NCI-H69 (cell line): Measurements from ENCODE around the gene MRTFA.
"Not testable (repeated sequence)": the region's sequence is repeated elsewhere in the genome, so short reads cannot be mapped to it uniquely, and the experiment has no call there.

Experiments used
- DNase-seq: peaks from one replicate; lab custom pipeline; 2025; lab: John Stamatoyannopoulos, UW

Gene MRTFA

DNA sequence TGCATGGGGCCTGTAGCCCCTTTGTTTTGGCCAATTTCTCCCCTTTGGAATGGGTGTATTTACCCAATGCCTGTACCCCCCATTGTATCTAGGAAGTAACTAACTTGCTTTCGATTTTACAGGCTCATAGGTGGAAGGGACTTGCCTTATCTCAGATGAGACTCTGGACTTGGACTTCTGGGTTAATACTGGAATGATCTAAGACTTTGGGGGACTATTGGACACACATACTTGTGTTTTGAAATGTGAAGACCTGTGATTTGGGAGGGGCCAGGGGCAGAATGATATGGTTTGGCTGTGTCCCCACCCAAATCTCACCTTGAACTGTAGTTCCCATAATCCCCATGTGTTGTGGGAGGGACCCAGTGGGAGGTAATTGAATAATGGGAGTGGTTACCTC is 82.5 kb downstream of the MRTFA start:
- DNase-seq, result not testable (repeated sequence)

DNA sequence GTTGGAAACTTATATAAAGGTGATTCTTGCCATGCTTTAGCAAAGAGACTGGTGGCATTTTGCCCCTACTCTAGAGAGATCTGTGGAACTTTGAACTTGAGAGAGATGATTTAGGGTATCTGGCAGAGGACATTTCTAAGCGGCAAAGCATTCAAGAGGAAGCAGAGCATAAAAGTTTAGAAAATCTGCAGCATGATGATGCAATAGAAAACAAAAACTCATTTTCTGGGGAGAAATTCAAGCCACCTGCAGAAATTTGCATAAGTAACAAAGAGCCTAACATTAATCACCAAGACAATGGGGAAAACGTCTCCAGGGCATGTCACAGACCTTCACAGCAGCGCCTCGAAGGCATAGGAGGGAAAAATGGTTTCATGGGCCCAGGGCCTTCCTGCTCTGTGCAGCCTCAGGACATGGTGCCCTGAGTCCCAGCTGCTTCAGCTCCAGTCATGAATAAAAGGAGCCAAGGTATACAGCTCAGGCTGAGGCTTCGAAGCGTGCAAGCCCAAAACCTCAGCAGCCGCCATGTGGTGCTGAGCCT is 83.4 kb downstream of the MRTFA start:
- no peak for DNase-seq

GRCh38 chr22:40552070-40552469 is 84.4 kb downstream of the MRTFA start:
- DNase-seq, result no peak

GRCh38 chr22:40547729-40548143 is 88.8 kb downstream of the MRTFA start:
- DNase-seq, result no peak

DNA sequence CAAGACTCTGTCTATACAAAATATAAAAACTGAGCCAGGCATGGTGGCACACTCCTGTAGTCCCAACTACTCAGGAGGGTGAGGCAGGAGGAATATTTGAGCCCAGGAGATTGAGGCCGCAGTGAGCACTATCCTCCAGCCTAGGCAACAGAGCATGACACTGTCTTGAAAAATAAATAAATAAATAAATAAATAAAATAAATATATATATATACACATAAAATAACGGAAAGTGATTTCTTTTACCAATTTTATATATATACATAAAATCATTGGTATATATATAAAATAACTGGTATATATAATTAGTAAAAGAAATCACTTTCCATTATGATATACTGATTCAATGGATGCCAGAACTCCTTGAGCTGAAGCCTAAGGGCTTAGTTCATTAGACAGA is 91.8 kb downstream of the MRTFA start:
- no peak for DNase-seq

- DNase-seq, result no peak
Observed at GRCh38 chr22:40542821-40543540, 93.5 kb downstream of the MRTFA start.

DNA sequence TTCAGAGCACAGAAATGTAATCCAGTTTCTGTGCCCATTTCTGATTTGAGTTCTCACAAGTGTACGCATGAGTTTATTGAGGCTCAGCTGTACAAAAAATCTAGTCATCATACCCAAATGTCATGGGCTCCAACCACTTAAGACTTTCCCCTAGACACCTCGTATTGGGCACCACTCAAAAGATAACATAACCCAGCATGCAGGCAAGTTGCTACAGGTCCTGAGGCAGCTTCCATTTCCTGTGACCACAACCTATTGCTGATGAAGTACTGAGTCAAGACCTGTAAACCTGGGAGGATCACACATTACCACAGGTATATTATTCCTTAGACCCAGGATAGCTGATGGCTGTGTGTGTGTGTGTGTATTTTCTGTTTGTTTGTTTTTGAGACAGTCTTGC is 95.2 kb downstream of the MRTFA start:
- DNase-seq, result peak; percentile 59

DNA sequence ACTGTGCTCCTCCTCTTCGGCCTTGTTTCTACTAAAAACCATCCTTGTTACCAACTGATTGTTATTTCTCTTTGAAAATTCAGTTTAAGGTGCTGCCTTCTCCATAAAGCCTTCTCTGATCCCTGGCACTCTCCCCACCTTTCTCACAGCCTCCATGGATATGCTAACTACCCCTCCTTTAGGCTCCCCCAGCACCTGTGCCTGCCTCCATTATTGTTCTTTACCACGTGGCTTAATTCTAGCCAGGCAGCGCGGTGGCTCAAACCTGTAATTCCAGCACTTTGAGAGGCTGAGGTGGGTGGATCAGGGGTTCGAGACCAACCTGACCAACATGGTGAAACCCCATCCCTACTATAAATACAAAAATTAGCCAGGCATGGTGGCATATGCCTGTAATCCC is 96.3 kb downstream of the MRTFA start:
- DNase-seq, result no peak

GRCh38 chr22:40536149-40536548 is 100.4 kb downstream of the MRTFA start:
- DNase-seq, result not testable (repeated sequence)

DNA sequence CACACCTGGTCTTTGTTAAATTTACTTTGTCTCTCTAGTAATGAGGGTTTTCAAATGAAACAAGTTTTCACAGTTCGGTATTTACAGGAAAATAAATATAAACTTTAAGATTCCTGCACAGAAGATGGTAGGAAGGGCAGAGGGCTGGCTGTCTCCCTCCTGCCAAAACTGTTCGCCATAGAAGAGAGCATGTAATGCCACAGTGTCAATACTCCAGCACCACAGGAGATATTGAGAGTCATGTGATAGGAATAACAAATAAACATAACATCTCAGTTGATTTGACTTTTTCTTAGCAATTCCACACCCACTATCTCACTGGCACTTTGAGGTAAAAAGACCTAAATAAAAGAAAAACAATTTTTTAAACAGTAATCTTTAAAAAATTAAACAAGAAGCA is 100.9 kb downstream of the MRTFA start:
- peak; percentile 14 for DNase-seq

DNA sequence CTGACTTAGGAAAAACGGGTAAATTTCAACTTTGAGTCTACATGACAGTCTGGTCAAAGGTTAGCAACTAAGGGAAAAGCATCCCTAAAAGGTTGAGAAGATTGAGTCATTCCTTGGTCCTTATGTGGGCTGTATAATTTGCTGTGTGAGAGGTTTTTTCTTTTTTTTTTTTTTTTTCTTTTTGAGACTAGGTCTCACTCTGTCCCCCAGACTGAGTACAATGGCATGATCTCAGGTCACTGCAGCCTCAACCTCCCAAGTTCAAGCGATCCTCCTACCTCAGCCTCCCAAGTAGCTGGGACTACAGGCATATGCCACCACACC is 101.4 kb downstream of the MRTFA start:
- DNase-seq, result no peak

GRCh38 chr22:40534379-40535188 is 101.9 kb downstream of the MRTFA start:
- peak; percentile 17 for DNase-seq

- DNase-seq, result peak; percentile 44
Observed at GRCh38 chr22:40533712-40534378, 102.7 kb downstream of the MRTFA start.

DNA sequence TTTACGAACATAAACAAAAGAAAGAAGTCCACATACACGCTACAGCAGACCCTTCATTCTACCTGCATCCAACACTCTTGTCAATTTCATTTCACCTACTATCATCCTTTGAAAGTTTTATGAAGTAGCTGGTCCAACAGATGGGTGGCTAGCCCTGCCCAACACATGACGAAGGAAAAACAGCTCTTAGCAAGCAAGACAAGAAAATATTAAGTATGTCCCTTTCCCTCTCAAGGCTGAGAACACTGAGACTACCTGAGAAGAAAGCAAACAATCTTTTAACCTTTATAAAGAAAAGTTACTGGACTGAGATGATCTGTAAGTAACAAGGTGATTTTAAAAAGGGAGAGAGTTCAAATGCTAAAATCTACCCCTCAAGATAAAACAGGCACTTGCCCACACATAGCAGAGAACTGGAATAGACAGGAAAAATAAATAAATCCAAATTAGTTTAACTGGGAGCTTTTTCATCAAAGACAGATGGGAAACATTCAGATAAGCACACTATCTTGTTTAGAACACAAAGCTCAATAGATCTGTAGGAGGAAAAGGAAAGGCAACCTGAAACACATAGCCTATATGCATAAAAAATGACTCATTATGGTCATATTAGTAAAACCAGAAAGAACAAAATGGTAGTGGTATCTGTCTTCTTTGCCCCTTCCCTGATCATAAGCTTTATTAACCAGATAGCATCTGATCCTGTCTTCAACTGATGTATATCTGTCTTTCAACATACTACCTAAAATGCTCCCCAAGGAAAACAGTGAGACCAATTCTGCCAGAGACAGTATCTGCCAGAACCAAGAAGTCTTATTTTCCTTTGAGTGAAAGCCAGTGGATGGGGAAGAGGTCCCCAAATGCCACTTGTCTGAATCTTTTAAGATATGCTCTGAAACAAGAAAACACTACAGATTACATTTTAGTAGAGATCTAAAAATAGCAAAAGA is 104.3 kb downstream of the MRTFA start:
- no peak for DNase-seq

DNA sequence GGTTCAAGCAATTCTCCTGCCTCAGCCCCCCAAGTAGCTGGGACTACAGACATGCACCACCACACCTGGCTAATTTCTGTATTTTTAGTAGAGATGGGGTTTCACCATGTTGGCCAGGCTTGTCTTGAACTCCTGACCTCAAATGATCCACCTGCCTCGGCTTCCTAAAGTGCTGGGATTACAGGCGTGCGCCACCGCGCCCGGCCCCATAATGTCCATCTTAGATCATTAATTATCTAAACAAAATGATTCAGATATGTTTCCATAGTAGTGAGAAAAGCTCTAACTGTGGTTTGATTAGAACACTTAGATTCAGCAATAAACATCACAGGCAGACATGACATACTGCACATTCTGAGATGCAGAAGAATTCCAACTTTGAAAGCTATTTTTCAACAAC is 106.1 kb downstream of the MRTFA start:
- DNase-seq, result not testable (repeated sequence)

DNA sequence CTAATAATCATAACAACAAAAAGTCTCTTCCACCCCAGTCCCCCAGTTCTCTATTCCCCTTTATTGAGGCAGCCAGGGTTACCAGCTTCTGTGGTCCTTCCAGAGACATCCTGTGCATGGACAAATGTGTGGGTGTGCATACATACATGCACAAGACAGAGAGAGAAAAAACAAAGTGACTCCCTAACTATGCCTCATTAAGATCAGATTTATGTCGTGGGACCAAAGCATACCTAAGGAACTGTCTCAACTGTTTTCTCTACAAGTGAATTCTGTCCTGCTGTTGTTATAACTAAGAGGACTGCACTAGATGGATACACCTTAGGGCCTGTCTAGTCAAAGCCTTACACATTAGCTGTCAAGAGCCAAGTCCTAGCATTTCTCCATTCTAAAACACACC is 106.7 kb downstream of the MRTFA start:
- DNase-seq, result no peak

GRCh38 chr22:40526960-40527359 is 109.6 kb downstream of the MRTFA start:
- DNase-seq, result no peak

DNA sequence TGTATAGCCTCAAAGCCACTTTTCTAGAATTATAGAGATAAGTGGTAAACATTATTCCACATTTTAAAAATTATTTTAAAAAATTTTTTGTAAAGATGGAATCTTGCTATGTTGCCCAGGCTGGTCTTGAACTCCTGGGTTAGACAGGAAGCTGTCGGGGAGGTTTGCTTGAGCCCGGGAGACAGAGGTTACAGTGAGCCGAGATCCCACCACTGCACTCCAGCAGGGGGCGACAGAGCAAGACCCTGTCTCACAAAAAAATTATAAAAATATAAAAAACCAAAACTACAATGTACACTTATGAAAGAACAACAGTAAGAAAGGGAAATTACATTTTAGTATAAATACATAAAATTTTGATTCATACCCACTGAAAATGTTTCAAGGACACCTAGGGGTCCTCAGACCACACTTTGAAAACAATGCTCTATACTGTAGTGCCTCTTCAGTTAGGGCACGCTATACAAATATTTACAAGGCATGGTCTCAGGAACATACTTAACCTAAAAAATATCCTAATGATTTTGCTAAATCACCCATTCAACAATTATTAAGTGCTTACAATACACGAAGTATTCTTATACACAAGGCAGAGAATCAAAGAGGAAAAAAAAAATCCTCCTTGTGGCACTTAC is 111.2 kb downstream of the MRTFA start:
- peak; percentile 55 for DNase-seq

DNA sequence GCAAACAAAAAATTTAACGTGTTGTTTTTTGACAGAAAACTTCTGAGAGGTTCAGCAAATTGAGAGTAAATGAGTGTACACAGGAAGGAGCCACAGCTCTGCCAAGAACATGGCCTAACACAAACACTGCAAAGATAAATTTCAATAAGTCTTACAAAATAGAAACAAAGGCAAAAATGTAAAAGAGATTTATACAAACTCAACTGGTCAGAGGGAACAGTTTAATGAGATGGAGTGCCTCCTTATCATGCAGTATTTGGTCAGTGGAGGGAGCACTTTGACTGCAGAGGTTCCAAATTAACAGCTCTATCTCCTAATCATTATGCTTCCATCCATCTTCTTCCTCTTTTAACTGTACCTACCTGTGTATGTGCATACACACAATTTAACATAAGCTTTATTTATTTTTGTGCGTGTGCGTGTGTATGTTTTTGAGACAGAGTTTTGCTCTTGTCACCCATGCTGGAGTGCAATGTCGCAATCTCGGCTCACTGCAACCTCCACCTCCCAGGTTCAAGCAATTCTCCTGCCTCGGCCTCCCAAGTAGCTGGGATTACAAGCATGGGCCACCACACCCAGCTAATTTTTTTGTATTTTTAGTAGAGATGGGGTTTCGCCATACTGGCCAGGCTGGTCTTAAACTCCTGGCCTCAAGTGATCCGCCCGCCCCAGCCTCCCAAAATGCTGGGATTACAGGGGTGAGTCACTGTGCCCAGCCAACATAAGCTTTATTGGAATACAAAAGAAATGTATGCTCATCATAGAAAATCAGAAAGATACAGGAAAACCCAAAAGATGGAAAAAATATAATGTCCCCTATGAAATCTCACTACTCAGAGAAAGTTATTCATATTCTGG is 111.9 kb downstream of the MRTFA start:
- DNase-seq, result peak; percentile 25

GRCh38 chr22:40522141-40522540 is 114.4 kb downstream of the MRTFA start:
- DNase-seq, result no peak
